Activated B cell treated with CpG ODN at 0.5 μM for 24 hours (primary cell): ENCODE measurements around the gene SPATA31E1. TPM values are rescaled to one million over a fixed set of nuclear protein-coding genes. Genes with fewer than 3 reads are reported as not detected.

Source experiments
- ATAC-seq: fragments of 200-7000 bp; cut with Tn5 transposase; one replicate; pipeline ENCODE4 v1.10.0; 2021; ENCODE audit warnings: low read depth, mild to moderate bottlenecking, moderate library complexity
- CTCF ChIA-PET: fragments of 350-600 bp; sonication (Branson Sonifier 250); formaldehyde crosslinking; loops from one replicate; lab custom pipeline; 2021; ENCODE audit warnings: antibody characterized with exemption; lab: Charles Lee
- POLR2A ChIA-PET: fragments of 350-600 bp; sonication (Branson Sonifier 250); formaldehyde crosslinking; loops from one replicate; lab custom pipeline; 2021; ENCODE audit warnings: antibody characterized with exemption; lab: Charles Lee
- DNase-seq: peaks from one replicate; pipeline ENCODE4 v3.0.0; 2022
- H3K27ac Mint-ChIP-seq: one replicate; pipeline ENCODE4 v1.8.0; 2020; ENCODE audit warnings: mixed read lengths
- H3K27me3 Mint-ChIP-seq: one replicate; pipeline ENCODE4 v1.8.0; 2021; ENCODE audit warnings: mixed read lengths
- H3K36me3 Mint-ChIP-seq: one replicate; pipeline ENCODE4 v1.8.0; 2021; ENCODE audit warnings: low read depth, mixed read lengths
- H3K4me1 Mint-ChIP-seq: one replicate; pipeline ENCODE4 v1.8.0; 2021; ENCODE audit warnings: mixed read lengths
- H3K4me3 Mint-ChIP-seq: one replicate; pipeline ENCODE4 v1.8.0; 2020; ENCODE audit warnings: mild to moderate bottlenecking, mixed read lengths
- H3K9me3 Mint-ChIP-seq: one replicate; pipeline ENCODE4 v1.8.0; 2020; ENCODE audit warnings: mixed read lengths
- CTCF ChIP-seq: fragments of 200-600 bp; IDR thresholded peaks from one replicate; pipeline ENCODE4 v1.8.0; 2022; ENCODE audit warnings: antibody characterized with exemption, mild to moderate bottlenecking
- intact Hi-C: fragments of 100-400 bp; cut with micrococcal nuclease; formaldehyde crosslinking; loops from one replicate; pipeline ENCODE4 v1.15.1; 2024
- total RNA-seq: library from RNA; stranded (reverse); gene quantifications from 2 replicates; pipeline ENCODE4 v1.2.3, GENCODE V29; 2022

The SPATA31E1 gene
- total RNA-seq, result not detected in 2 replicates

DNA sequence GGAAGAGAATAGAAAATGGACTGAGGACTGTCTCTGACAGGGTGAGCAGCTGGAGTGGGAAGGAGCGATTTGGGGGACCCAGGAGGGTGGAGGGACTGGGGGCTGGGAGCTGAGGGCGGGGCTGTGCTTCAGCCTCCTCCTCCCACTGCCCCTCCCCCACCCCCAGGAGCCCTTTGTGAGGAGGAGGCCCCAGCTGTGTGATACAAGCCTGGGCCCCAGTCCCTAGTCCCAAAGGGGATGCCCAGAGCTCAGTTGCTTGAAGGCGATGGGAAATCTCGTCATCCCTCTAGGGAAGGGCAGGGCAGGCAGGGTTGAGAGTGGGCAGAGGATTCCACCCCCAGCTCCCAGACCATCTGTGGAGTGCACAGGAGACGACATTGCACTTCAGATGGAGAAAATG lies at the start of gene SPATA31E1:
Gene SPATA31E1, plus strand, starts transcription at position 251 of the 400 bp plus-strand sequence. Its CDS starts 15 bp downstream, at position 266.
- Mint-ChIP-seq H3K27me3 (peaks cover 2% of the 10 kb centered on the region), H3K4me1 (no peaks in the 10 kb centered on the region), H3K9me3 (no peaks in the 10 kb centered on the region), H3K36me3 (no peaks in the 10 kb centered on the region), H3K4me3 (no peak within 1 kb of the TSS), H3K27ac (no peak within 1 kb of the TSS)
- intact Hi-C loops, result no loop called here
- CTCF ChIA-PET, result no interaction called here
- POLR2A ChIA-PET, result no interaction called here
- DNase-seq (no peak), ATAC-seq (no peak)
- TF ChIP-seq CTCF, result no peak

GRCh38 chr9:87834357-87834756 lies 48.3 kb upstream of the SPATA31E1 start:
- TF ChIP-seq CTCF, result no peak
- intact Hi-C loops, result no loop called here
- ChIA-PET POLR2A (no interaction called here), CTCF (no interaction called here)
- Mint-ChIP-seq H3K4me3 (no peak overlapping the region), H3K9me3 (no peaks in the 10 kb centered on the region), H3K27me3 (no peaks in the 10 kb centered on the region), H3K36me3 (no peaks in the 10 kb centered on the region), H3K4me1 (no peaks in the 10 kb centered on the region), H3K27ac (no peak overlapping the region)
- ATAC-seq (no peak), DNase-seq (no peak)

- Mint-ChIP-seq H3K36me3 (no peaks in the 10 kb centered on the region), H3K27me3 (no peaks in the 10 kb centered on the region), H3K4me1 (no peaks in the 10 kb centered on the region), H3K9me3 (no peaks in the 10 kb centered on the region), H3K4me3 (no peak overlapping the region), H3K27ac (no peak overlapping the region)
- ChIA-PET POLR2A (no interaction called here), CTCF (no interaction called here)
- DNase-seq (no peak), ATAC-seq (no peak)
- TF ChIP-seq CTCF, result no peak
- intact Hi-C loops, result no loop called here
Observed at GRCh38 chr9:87836536-87836935, 46.1 kb upstream of the SPATA31E1 start.

- no peaks in the 10 kb centered on the region for H3K9me3 Mint-ChIP-seq
- TF ChIP-seq CTCF, result no peak
- ATAC-seq, result no peak
- no peak overlapping the region for H3K27ac Mint-ChIP-seq
- no peaks in the 10 kb centered on the region for H3K4me1 Mint-ChIP-seq
- intact Hi-C loops, result no loop called here
- no peak overlapping the region for H3K4me3 Mint-ChIP-seq
- H3K36me3 Mint-ChIP-seq, result no peaks in the 10 kb centered on the region
- no peak for DNase-seq
- POLR2A ChIA-PET, result no interaction called here
- CTCF ChIA-PET, result no interaction called here
- H3K27me3 Mint-ChIP-seq, result no peaks in the 10 kb centered on the region
Observed at GRCh38 chr9:87836951-87837705, 45.5 kb upstream of the SPATA31E1 start.

DNA sequence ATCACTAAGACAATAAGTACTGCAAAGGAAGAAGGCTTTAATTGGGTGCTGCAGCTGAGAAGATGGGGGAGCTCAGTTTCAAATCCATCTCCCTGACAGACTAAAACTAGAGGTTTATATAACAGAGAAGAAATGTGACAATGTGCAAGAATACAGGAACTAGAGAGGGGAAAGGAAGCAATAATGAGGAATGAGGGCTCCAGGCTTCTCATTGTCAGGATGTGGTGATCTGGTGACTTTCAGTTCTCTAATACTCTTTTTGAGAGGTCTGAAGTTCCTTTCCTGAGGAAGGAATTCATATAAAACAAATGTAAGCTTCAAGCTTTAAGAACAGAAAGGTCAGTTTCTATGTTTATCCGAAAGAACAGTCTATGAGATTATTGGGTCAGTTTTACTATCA lies 42.5 kb upstream of the SPATA31E1 start:
- intact Hi-C loops, result no loop called here
- CTCF ChIA-PET, result no interaction called here
- Mint-ChIP-seq H3K36me3 (no peaks in the 10 kb centered on the region), H3K4me3 (no peak overlapping the region), H3K27ac (no peak overlapping the region), H3K4me1 (no peaks in the 10 kb centered on the region), H3K9me3 (no peaks in the 10 kb centered on the region), H3K27me3 (no peaks in the 10 kb centered on the region)
- no peak for TF ChIP-seq CTCF
- no peak for ATAC-seq
- DNase-seq, result no peak
- POLR2A ChIA-PET, result no interaction called here
